Panc1 (cell line): ENCODE results near the gene NPR2.

Experiments
- CTCF ChIP-seq: fragments of 450-650 bp; IDR thresholded peaks from 2 replicates; pipeline ENCODE4 v1.5.1; 2017; ENCODE audit warnings: mild to moderate bottlenecking
- POLR2AphosphoS5 ChIP-seq: IDR thresholded peaks from 2 replicates; pipeline ENCODE4 v1.6.1; 2012; ENCODE audit warnings: mild to moderate bottlenecking, low read depth, low read length, moderate library complexity
- SIN3A ChIP-seq: IDR thresholded peaks from 2 replicates; pipeline ENCODE4 v1.6.1; 2012; ENCODE audit warnings: low read depth, mild to moderate bottlenecking, low read length, moderate library complexity, borderline replicate concordance; ENCODE audit not compliant: insufficient read depth
- TCF7L2 ChIP-seq: IDR thresholded peaks from 2 replicates; pipeline ENCODE4 v1.6.1; 2011; ENCODE audit warnings: mild to moderate bottlenecking, low read depth, low read length, inconsistent platforms
- TF ChIP-seq, protein P1 (sequence below), 2 experiments: IDR thresholded peaks; 2 replicates each; pipeline ENCODE4 v1.6.1; 2011 to 2012; ENCODE audit warnings: low read depth in 2 of 2, control low read depth in 1 of 2, low read length in 1 of 2, mild to moderate bottlenecking in 1 of 2, moderate library complexity in 1 of 2; ENCODE audit not compliant: insufficient read depth in 1 of 2

DNA sequence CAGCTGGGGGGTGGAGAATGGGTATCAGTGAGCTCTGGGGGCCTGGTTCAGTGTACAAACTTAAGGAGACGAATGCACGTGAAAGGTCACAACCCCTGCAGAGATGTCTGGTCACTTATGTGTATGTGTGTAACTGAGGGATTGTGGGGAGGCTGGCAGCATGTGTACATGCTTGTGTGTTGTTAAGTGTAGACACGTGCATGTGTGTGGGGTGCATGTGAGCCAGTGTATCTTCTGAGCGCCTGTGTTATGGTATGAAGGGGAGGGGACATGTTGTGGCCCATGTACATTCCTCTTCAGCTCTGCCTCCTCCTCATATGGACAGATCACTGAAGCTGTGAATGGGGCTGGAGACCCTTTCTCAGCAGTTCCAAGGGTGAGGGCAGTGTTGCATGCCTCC lies 39.6 kb downstream of the NPR2 start:
- TF ChIP-seq TCF7L2 = no peak
- no peak for TF ChIP-seq CTCF
- TF ChIP-seq POLR2AphosphoS5 = no peak
- TF ChIP-seq, protein P1, sequence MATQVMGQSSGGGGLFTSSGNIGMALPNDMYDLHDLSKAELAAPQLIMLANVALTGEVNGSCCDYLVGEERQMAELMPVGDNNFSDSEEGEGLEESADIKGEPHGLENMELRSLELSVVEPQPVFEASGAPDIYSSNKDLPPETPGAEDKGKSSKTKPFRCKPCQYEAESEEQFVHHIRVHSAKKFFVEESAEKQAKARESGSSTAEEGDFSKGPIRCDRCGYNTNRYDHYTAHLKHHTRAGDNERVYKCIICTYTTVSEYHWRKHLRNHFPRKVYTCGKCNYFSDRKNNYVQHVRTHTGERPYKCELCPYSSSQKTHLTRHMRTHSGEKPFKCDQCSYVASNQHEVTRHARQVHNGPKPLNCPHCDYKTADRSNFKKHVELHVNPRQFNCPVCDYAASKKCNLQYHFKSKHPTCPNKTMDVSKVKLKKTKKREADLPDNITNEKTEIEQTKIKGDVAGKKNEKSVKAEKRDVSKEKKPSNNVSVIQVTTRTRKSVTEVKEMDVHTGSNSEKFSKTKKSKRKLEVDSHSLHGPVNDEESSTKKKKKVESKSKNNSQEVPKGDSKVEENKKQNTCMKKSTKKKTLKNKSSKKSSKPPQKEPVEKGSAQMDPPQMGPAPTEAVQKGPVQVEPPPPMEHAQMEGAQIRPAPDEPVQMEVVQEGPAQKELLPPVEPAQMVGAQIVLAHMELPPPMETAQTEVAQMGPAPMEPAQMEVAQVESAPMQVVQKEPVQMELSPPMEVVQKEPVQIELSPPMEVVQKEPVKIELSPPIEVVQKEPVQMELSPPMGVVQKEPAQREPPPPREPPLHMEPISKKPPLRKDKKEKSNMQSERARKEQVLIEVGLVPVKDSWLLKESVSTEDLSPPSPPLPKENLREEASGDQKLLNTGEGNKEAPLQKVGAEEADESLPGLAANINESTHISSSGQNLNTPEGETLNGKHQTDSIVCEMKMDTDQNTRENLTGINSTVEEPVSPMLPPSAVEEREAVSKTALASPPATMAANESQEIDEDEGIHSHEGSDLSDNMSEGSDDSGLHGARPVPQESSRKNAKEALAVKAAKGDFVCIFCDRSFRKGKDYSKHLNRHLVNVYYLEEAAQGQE (IDR thresholded peaks at IDR 0.05; ENCODE audit: insufficient read depth in 1 of 2, low read depth in 2 of 2, low read length in 1 of 2) = no peak
- no peak for TF ChIP-seq SIN3A
